Ovary (tissue), 3 donors: ENCODE results near the gene POC1A.

Experiments
- EP300 ChIP-seq: sonication (generic); formaldehyde crosslinking; IDR thresholded peaks from one replicate; pipeline ENCODE4 v1.6.1; 2017; ENCODE audit warnings: antibody characterized with exemption
- POLR2A ChIP-seq: fragments of 450-650 bp; IDR thresholded peaks from one replicate; pipeline ENCODE4 v1.6.1; 2017; ENCODE audit warnings: antibody characterized with exemption, mild to moderate bottlenecking, moderate library complexity
- TF ChIP-seq, protein P1 (sequence below), 3 donors: fragments of 450-650 bp in 2 of 3; fragments of 200-600 bp in 1 of 3; IDR thresholded peaks; one replicate each; pipeline versions ENCODE4 v1.5.1 to v1.8.0; 2016 to 2022; ENCODE audit warnings: antibody characterized with exemption in 3 of 3, mild to moderate bottlenecking in 1 of 3
- donor health status: DM: no; HTN: no; CAD: no.

DNA sequence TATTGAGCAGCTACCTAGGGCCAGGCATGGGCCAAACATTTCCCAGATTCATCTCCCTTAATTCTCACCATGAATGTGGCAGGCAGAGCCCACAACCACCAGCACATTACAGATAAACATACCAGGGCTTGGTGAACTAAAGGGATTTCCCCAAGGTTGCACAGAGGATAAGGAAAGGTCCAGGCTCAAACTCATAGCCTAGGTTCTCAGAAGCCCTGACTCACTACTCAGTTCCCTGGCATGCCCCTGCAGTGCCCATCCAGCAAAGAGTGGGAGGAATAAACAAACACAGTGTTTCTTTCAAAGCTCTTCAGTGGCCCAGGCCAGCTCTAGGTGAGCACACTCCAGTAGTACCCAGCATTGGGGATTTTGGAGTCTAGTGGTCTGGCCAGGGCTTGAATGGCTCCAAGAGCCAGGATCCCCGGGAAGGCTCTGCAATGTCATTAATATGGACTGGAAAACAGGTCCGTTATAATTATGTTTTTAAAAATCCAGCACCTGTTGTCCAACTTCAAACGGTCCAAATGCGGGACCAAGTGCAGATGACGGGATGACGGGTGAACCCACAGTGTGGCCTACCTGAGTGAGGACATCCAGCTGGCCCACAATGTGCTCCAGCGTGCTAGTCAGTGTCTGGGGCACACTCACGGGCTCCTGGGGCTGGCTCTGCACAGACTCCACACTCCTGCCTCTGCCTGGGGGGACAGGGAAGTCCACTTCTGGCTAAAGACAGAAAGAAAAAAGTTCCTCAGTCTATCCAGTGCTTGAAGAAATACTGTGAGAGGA lies 58.0 kb downstream of the POC1A start:
- TF ChIP-seq, protein P1, sequence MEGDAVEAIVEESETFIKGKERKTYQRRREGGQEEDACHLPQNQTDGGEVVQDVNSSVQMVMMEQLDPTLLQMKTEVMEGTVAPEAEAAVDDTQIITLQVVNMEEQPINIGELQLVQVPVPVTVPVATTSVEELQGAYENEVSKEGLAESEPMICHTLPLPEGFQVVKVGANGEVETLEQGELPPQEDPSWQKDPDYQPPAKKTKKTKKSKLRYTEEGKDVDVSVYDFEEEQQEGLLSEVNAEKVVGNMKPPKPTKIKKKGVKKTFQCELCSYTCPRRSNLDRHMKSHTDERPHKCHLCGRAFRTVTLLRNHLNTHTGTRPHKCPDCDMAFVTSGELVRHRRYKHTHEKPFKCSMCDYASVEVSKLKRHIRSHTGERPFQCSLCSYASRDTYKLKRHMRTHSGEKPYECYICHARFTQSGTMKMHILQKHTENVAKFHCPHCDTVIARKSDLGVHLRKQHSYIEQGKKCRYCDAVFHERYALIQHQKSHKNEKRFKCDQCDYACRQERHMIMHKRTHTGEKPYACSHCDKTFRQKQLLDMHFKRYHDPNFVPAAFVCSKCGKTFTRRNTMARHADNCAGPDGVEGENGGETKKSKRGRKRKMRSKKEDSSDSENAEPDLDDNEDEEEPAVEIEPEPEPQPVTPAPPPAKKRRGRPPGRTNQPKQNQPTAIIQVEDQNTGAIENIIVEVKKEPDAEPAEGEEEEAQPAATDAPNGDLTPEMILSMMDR (IDR thresholded peaks at IDR 0.05): no peak
- TF ChIP-seq POLR2A: no peak
- TF ChIP-seq EP300: no peak
